Measurements from ENCODE around the gene MPI. TPM values are rescaled to one million over a fixed set of nuclear protein-coding genes. Genes with fewer than 3 reads are reported as not detected.

Gene MPI
- total and polyA plus RNA-seq, 3 donors from 2014 or later, result 65.4 to 92.6 (median 78.1) TPM

DNA sequence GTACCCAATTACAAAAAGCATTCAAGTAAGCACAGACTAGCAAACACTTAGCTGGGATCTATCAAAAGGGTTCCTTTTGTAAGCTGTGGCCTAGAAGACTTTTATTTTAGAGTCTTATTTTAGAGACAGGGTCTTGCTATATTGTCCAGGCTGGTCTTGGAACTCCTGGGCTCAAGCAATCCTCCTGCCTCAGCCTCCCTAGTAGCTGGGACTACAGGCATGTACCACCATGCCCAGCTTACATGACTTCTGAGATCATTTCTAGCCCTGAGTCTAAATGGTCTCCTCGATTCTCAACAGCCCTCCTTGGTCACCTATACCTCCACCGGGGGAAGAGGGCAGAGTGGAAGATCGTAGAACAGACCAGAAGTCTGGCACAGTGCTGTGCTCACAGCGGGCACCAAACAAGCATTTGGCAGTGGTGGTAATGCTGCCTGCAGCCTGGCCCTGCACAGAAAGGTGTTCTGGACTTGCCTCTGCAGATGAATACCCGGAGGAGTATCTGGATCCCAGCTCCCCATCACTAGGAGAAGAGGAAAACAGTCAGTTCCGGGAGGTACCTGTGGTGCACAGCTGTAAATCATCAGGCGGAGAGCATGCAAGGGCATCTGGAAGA is 14.5 kb downstream of the MPI start:
- intact Hi-C loops (cut with DNase I; ENCODE audit: low total_unique reads), result no loop called here
- Histone ChIP-seq H3K27ac (no peak overlapping the region), H3K27me3 (no peaks in the 10 kb centered on the region), H3K4me1 (peaks cover 16% of the 10 kb centered on the region), H3K9me3 (no peaks in the 10 kb centered on the region), H3K36me3 (ENCODE audit: low read depth, missing control alignments) (no peaks in the 10 kb centered on the region), H3K4me3 (no peak overlapping the region)
- DNase-seq, result no peak
- TF ChIP-seq, protein P1, sequence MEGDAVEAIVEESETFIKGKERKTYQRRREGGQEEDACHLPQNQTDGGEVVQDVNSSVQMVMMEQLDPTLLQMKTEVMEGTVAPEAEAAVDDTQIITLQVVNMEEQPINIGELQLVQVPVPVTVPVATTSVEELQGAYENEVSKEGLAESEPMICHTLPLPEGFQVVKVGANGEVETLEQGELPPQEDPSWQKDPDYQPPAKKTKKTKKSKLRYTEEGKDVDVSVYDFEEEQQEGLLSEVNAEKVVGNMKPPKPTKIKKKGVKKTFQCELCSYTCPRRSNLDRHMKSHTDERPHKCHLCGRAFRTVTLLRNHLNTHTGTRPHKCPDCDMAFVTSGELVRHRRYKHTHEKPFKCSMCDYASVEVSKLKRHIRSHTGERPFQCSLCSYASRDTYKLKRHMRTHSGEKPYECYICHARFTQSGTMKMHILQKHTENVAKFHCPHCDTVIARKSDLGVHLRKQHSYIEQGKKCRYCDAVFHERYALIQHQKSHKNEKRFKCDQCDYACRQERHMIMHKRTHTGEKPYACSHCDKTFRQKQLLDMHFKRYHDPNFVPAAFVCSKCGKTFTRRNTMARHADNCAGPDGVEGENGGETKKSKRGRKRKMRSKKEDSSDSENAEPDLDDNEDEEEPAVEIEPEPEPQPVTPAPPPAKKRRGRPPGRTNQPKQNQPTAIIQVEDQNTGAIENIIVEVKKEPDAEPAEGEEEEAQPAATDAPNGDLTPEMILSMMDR (IDR thresholded peaks at IDR 0.05), result no peak
- TF ChIP-seq POLR2A (IDR thresholded peaks at IDR 0.05), result no peak
- WGBS, 2 donors, result 86 to 89% methylated on average over 7 of the region's 7 CpGs

- H3K4me3 ChIP-seq, result peak overlapping the region; percentile 80 to 81
- H3K27me3 ChIP-seq, result no peaks in the 10 kb centered on the region
- intact Hi-C loops (cut with DNase I; ENCODE audit: low total_unique reads), result no loop called here
- TF ChIP-seq, protein P1 (IDR thresholded peaks at IDR 0.05), result no peak
- no peak for TF ChIP-seq POLR2A (IDR thresholded peaks at IDR 0.05)
- no peaks in the 10 kb centered on the region for H3K36me3 ChIP-seq (ENCODE audit: low read depth, missing control alignments)
- DNase-seq, result peak; percentile 42
- no peaks in the 10 kb centered on the region for H3K9me3 ChIP-seq
- peaks cover 16% of the 10 kb centered on the region for H3K4me1 ChIP-seq
- 0 to 1% methylated on average over 8 to 20 of the region's 20 CpGs for WGBS, 2 donors
- peak overlapping the region; percentile 77 to 84 for H3K27ac ChIP-seq
These were observed 16.2 kb downstream of the MPI start for GRCh38 chr15:74906067-74906449.

DNA sequence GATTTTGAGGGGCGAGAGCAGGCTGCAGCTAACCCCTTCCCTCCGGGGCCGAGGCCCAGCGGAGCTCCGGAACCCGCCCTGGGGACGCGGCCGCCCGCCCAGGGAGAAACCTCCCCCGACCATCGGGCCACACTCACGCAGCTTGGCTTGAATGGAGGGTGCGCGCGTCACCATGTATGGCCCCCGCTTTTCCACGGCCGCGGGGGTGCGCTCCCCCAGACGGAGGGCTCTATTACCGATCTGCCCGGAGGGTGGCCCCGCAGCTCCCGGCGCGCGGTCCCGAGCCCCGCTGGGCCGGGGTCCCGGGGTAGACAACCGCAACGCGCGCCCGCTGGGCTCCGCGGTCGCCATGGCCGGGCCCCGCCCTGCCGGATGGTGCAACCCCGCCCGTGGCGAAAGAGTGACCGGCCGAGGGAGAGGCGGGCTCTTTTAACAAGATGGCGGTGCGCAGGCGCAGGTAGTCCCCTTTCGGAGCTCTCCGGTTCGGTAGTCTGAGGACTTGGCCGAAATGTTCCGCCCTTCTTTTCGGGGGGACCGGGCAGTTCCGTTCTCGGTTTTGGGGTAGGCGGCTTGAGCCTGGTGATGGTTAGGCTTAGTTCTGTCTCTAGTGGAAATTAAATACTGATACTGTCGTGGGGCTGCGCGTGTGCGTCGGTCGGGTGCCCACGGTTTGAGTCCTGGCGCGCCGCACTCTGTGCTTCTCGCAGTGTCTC is 16.8 kb downstream of the MPI start, which contains the start of gene FAM219B:
TSS of gene FAM219B (minus strand) at position 402 of the 713 bp plus-strand sequence. CDS start at position 351, 51 bp downstream.
- Histone ChIP-seq H3K4me1 (peaks cover 12% of the 10 kb centered on the region), H3K36me3 (ENCODE audit: low read depth, missing control alignments) (no peaks in the 10 kb centered on the region), H3K9me3 (no peaks in the 10 kb centered on the region), H3K27ac (peak within 1 kb of the TSS; percentile 77 to 84), H3K27me3 (no peaks in the 10 kb centered on the region), H3K4me3 (peak within 1 kb of the TSS; percentile 80 to 81)
- peak; percentile 96 for DNase-seq
- intact Hi-C loops (cut with DNase I; ENCODE audit: low total_unique reads), result no loop called here
- TF ChIP-seq, protein P1 (IDR thresholded peaks at IDR 0.05), result no peak
- TF ChIP-seq POLR2A (IDR thresholded peaks at IDR 0.05), result peak; percentile 79
- WGBS, 2 donors, result 0 to 1% methylated on average over 31 to 57 of the region's 74 CpGs

DNA sequence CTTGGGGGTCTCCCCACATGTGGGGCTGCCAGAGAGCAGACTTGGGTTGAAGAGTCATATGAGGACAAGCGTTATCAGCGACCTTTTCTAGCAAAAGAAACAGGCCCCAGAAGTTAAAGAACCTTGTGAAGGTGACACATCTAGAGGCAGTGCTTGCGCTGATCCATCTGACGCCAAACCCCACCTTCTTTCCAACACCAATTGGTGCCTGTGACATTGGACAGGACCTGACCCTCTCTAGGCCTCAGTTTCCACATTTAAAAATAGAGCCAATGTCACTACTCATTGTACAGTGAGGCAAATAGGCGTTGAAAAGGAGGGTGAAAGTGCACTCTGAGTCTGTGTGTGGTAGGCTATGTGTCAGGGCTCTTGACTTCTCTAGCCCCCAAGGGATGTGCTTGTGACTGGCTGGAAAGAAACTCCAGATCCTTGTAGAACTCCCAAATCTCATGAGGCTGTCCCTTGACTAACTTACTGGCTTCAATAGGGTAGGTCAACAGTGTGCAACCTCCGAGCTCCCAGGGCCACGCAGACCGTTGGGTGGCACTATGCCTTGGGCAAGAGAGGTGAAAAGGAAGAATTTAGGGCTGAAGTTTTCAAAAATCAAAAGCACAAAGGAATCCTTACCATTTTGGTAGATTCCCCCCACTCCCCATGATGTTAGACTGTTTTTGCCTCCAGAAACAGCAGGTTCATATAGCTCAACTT is 17.5 kb downstream of the MPI start:
- 26 to 30% methylated on average over 8 of the region's 8 CpGs for WGBS, 2 donors

More for the DNA sequence above, 17.5 kb downstream of the MPI start:
- H3K4me3 ChIP-seq, result peak overlapping the region; percentile 80 to 81
- intact Hi-C loops (cut with DNase I; ENCODE audit: low total_unique reads), result no loop called here
- H3K27ac ChIP-seq, result peak overlapping the region; percentile 77 to 84
- peaks cover 12% of the 10 kb centered on the region for H3K4me1 ChIP-seq
- H3K36me3 ChIP-seq (ENCODE audit: low read depth, missing control alignments), result no peaks in the 10 kb centered on the region
- H3K27me3 ChIP-seq, result no peaks in the 10 kb centered on the region
- DNase-seq, result peak; percentile 22
- TF ChIP-seq POLR2A (IDR thresholded peaks at IDR 0.05), result no peak
- TF ChIP-seq, protein P1 (IDR thresholded peaks at IDR 0.05), result no peak
- H3K9me3 ChIP-seq, result no peaks in the 10 kb centered on the region
